HFFc6 (cell line): ENCODE data around the gene CNTNAP5. TPM values are rescaled to one million over a fixed set of nuclear protein-coding genes. Genes with fewer than 3 reads are reported as not detected.

Experiments
- DNase-seq: peaks from one replicate; pipeline ENCODE4 v3.0.0-alpha.2; 2018
- H3K27ac Mint-ChIP-seq: 2 replicates; pipeline ENCODE4 v1.8.0; 2020; ENCODE audit warnings: mild to moderate bottlenecking, mixed read lengths
- H3K27me3 Mint-ChIP-seq: 2 replicates; pipeline ENCODE4 v1.8.0; 2021; ENCODE audit warnings: mild to moderate bottlenecking, moderate library complexity, mixed read lengths; ENCODE audit not compliant: insufficient read depth
- H3K36me3 Mint-ChIP-seq: 2 replicates; pipeline ENCODE4 v1.8.0; 2021; ENCODE audit warnings: low read depth, mixed read lengths
- H3K4me1 Mint-ChIP-seq: 2 replicates; pipeline ENCODE4 v1.8.0; 2020; ENCODE audit warnings: low read depth, mixed read lengths
- H3K4me3 Mint-ChIP-seq: 2 replicates; pipeline ENCODE4 v1.8.0; 2020; ENCODE audit warnings: mild to moderate bottlenecking, moderate library complexity, mixed read lengths
- H3K9me3 Mint-ChIP-seq: 2 replicates; pipeline ENCODE4 v1.8.0; 2020; ENCODE audit warnings: mild to moderate bottlenecking, mixed read lengths
- total RNA-seq, 6 experiments: library from RNA; stranded (reverse); fragmentation: NEBNext Ultra II Directional; extraction: Animal tissue kit (Norgen Biotek cat#: 25700); gene quantifications; 2 replicates in 1 of 6; 3 replicates in 5 of 6; pipeline ENCODE4 v1.2.3, GENCODE V29; 2021
- TF ChIP-seq, protein P1 (sequence below): fragments of 200-600 bp; sonication (generic); IDR thresholded peaks from 2 replicates; pipeline ENCODE4 v1.5.0; 2021; ENCODE audit warnings: antibody characterized with exemption, mild to moderate bottlenecking

The CNTNAP5 gene
- total RNA-seq, 6 experiments from 2014 or later, result not detected

DNA sequence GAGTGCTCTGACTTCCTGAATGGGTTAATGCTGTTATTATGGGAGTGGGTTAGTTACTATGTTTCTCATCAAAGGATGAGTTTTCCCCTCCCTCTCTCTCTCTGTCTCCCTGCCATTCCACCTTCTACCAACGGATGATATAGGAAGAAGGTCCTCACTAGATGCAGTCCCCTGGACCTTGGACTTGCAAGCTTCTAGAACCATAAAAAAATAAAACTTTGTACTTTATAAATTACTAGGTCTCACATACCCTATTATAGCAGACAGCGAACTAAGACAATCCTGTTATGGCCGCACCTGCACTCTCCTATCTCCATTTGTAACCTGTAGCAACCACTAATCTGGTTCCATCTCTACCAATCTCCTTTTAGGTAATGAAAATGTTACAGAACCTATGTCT is 564.9 kb downstream of the CNTNAP5 start:
- TF ChIP-seq, protein P1, sequence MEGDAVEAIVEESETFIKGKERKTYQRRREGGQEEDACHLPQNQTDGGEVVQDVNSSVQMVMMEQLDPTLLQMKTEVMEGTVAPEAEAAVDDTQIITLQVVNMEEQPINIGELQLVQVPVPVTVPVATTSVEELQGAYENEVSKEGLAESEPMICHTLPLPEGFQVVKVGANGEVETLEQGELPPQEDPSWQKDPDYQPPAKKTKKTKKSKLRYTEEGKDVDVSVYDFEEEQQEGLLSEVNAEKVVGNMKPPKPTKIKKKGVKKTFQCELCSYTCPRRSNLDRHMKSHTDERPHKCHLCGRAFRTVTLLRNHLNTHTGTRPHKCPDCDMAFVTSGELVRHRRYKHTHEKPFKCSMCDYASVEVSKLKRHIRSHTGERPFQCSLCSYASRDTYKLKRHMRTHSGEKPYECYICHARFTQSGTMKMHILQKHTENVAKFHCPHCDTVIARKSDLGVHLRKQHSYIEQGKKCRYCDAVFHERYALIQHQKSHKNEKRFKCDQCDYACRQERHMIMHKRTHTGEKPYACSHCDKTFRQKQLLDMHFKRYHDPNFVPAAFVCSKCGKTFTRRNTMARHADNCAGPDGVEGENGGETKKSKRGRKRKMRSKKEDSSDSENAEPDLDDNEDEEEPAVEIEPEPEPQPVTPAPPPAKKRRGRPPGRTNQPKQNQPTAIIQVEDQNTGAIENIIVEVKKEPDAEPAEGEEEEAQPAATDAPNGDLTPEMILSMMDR, result no peak
- Mint-ChIP-seq H3K36me3 (no peaks in the 10 kb centered on the region), H3K27ac (no peak overlapping the region), H3K4me1 (no peaks in the 10 kb centered on the region), H3K27me3 (no peaks in the 10 kb centered on the region; the same call in 1 of the 2 replicates), H3K4me3 (no peak overlapping the region), H3K9me3 (peaks cover 22% of the 10 kb centered on the region)
- no peak for DNase-seq

DNA sequence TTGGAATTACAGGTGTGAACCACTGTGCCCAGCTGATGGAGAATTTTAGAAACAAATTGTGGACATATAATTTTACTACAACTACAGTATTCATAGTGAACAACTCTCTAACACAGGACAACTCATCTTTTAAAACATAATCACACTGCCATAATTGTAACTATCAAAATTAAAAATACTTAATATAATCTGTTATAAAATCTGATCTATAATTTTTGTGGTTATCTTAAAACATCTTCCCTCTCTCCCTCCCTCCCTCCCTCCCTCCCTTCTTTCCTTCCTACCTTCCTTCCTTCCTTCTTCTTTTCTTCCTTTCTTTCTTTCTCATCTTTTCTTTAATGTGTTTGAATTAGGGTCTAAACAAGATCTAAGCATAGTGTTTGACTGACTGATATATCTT is 577.7 kb downstream of the CNTNAP5 start:
- peaks cover 8% of the 10 kb centered on the region; the same call in 1 of the 2 replicates for H3K36me3 Mint-ChIP-seq
- no peak overlapping the region for H3K4me3 Mint-ChIP-seq
- H3K27ac Mint-ChIP-seq, result no peak overlapping the region
- H3K4me1 Mint-ChIP-seq, result no peaks in the 10 kb centered on the region
- TF ChIP-seq, protein P1, result no peak
- H3K9me3 Mint-ChIP-seq, result peaks cover 51% of the 10 kb centered on the region
- no peak for DNase-seq
- peaks cover 1% of the 10 kb centered on the region; the same call in 1 of the 2 replicates for H3K27me3 Mint-ChIP-seq

DNA sequence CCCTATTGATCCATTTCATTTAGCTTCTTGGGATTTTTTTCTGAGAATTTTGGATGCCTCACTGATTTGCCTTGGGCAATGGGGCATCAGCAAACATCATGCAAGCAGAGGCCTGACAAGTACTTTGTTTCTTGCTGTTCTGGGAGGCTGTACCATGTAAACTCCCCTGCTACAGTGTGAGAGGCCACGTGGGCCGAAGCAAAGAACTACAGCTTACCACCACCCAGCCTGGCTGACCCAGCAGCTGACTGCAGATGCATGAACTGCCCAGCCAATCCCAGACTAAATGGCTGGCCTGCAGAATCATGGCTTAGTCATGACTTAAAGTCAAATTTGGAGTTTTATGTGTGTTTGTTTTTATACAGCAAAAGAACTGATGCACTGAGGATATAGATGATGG is 579.9 kb downstream of the CNTNAP5 start:
- no peaks in the 10 kb centered on the region for H3K4me1 Mint-ChIP-seq
- H3K9me3 Mint-ChIP-seq, result peaks cover 54% of the 10 kb centered on the region
- TF ChIP-seq, protein P1, result no peak
- H3K4me3 Mint-ChIP-seq, result no peak overlapping the region
- H3K27me3 Mint-ChIP-seq, result peaks cover 1% of the 10 kb centered on the region; the same call in 1 of the 2 replicates
- H3K36me3 Mint-ChIP-seq, result peaks cover 4% of the 10 kb centered on the region; the same call in 1 of the 2 replicates
- DNase-seq, result no peak
- H3K27ac Mint-ChIP-seq, result no peak overlapping the region

DNA sequence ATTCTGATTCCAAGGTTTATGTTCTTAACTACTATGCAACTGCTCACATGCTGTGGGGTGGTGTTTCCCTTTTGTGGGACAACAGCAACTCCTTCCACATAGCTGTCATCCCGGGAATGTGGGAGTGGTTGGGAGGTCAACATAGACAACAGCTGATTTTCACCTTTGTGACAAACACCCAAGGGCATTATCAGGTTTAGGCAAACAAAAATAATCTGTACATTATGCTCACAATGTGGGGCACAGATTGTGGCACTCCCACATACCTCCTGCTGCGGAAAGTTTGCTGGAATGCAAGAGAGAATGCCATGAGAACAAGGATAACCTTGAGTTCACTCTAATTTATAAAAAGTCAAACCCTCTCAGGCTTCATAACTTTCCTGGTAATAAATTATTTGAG is 582.6 kb downstream of the CNTNAP5 start:
- peaks cover 52% of the 10 kb centered on the region for H3K9me3 Mint-ChIP-seq
- no peak for DNase-seq
- no peak overlapping the region for H3K27ac Mint-ChIP-seq
- H3K4me3 Mint-ChIP-seq, result no peak overlapping the region
- H3K4me1 Mint-ChIP-seq, result no peaks in the 10 kb centered on the region
- TF ChIP-seq, protein P1, result no peak
- peaks cover 1% of the 10 kb centered on the region; the same call in 1 of the 2 replicates for H3K27me3 Mint-ChIP-seq
- H3K36me3 Mint-ChIP-seq, result no peaks in the 10 kb centered on the region

DNA sequence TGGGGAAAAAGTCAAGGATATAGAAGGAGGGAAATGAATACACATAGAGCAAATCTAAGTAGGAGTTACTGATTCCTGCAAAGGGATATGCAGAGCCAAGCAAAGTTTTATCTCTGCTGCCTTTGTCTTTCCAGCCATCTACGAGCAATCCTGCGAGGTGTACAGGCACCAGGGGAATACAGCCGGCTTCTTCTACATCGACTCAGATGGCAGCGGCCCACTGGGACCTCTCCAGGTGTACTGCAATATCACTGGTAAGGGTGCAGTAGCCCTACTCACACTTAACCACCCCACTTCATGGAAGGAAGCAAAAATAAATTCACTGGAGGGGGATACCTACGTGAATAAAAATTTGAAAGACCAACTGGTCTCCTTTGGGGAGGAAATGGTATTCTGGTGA is 584.6 kb downstream of the CNTNAP5 start:
- Mint-ChIP-seq H3K4me3 (no peak overlapping the region), H3K36me3 (no peaks in the 10 kb centered on the region), H3K27me3 (no peaks in the 10 kb centered on the region), H3K9me3 (peaks cover 54% of the 10 kb centered on the region), H3K27ac (no peak overlapping the region), H3K4me1 (no peaks in the 10 kb centered on the region)
- DNase-seq, result no peak
- TF ChIP-seq, protein P1, result no peak

DNA sequence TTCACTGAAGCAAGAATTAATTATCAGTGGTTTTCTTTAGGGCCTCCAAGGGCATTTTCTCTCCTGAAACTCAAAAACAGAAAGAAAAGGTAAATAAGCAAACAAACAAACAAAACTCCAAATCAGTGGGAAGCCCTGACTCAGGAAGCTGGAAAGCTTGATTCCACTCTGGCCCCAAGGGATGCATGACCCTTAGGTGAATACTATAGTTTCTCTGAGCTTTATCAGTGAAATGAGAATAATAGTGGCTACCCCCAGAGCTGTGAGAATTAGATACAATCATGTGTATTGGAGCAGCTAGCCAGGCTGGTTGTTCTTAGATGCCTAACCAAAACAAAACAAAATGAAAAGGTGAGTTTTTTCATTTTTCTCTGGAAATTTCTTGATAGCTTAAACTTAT is 585.1 kb downstream of the CNTNAP5 start:
- H3K27ac Mint-ChIP-seq, result no peak overlapping the region
- no peak for DNase-seq
- peaks cover 52% of the 10 kb centered on the region for H3K9me3 Mint-ChIP-seq
- no peaks in the 10 kb centered on the region for H3K36me3 Mint-ChIP-seq
- TF ChIP-seq, protein P1, result no peak
- H3K4me1 Mint-ChIP-seq, result no peaks in the 10 kb centered on the region
- no peak overlapping the region for H3K4me3 Mint-ChIP-seq
- H3K27me3 Mint-ChIP-seq, result no peaks in the 10 kb centered on the region
